Body of pancreas (tissue), 4 donors: ENCODE measurements around the gene CRNKL1. TPM values are rescaled to one million over a fixed set of nuclear protein-coding genes. Genes with fewer than 3 reads are reported as not detected.

ENCODE experiments used
- ATAC-seq: fragments of 150-250 bp; one replicate; pipeline ENCODE4 v1.9.1; 2016
- DNase-seq, 4 donors: peaks; one replicate each; pipeline ENCODE4 v3.0.0-alpha.2; 2019
- H3K27ac ChIP-seq, 4 donors: fragments of 200-600 bp; sonication (generic); 1 replicate in 3 of 4; 2 replicates in 1 of 4; pipeline versions ENCODE4 v1.5.1 to v1.6.1; 2016 to 2019; ENCODE audit warnings: mild to moderate bottlenecking in 1 of 4, mixed read lengths in 1 of 4, moderate library complexity in 1 of 4
- H3K27me3 ChIP-seq, 2 donors: fragments of 200-600 bp; sonication (generic); one replicate each; pipeline ENCODE4 v1.6.0; 2016; ENCODE audit warnings: mild to moderate bottlenecking in 1 of 2
- H3K36me3 ChIP-seq, 2 donors: fragments of 200-600 bp; sonication (generic); replicated peaks in 1 of 2; 2 replicates each; pipeline ENCODE4 v1.5.1; 2016; ENCODE audit warnings: low read depth in 2 of 2; ENCODE audit not compliant: insufficient read depth in 1 of 2
- H3K4me1 ChIP-seq: fragments of 200-600 bp; sonication (generic); one replicate; pipeline ENCODE4 v1.6.0; 2016
- H3K4me3 ChIP-seq, 2 donors: fragments of 200-600 bp; sonication (generic); 1 replicate in 1 of 2; 2 replicates in 1 of 2; pipeline ENCODE4 v1.5.1; 2016 to 2019
- H3K9me3 ChIP-seq, 3 donors: fragments of 200-600 bp; sonication (generic); 1 replicate in 2 of 3; 2 replicates in 1 of 3; pipeline ENCODE4 v1.5.1; 2016
- POLR2A ChIP-seq, 3 donors: fragments of 450-650 bp; IDR thresholded peaks; one replicate each; pipeline ENCODE4 v1.6.1; 2016; ENCODE audit warnings: antibody characterized with exemption in 3 of 3, mild to moderate bottlenecking in 2 of 3
- WGBS, 2 donors: methylation state at CpG; one replicate each; pipeline ENCODE4 v1.1.5; 2017; 5-methylcytosine and 5-hydroxymethylcytosine counted together
- intact Hi-C: fragments of 100-400 bp; cut with DNase I; formaldehyde crosslinking; loops from one replicate; pipeline ENCODE4 v1.15.1; 2023
- total RNA-seq, 2 donors: library from RNA; depleted of rRNA; stranded (reverse); fragments of >200 nt; gene quantifications; one replicate each; pipeline ENCODE4 v1.1.0, GENCODE V29; 2016
- TF ChIP-seq, protein P1 (sequence below), 7 experiments: fragments of 450-650 bp in 4 of 7; fragments of 200-600 bp in 3 of 7; sonication (generic) in 3 of 7; IDR thresholded peaks; one replicate each; pipeline ENCODE4 v1.5.1; 2016 to 2019; ENCODE audit warnings: antibody characterized with exemption in 7 of 7

The CRNKL1 gene
- total RNA-seq, 2 donors from 2014 or later = 12.5 to 28.3 TPM

DNA sequence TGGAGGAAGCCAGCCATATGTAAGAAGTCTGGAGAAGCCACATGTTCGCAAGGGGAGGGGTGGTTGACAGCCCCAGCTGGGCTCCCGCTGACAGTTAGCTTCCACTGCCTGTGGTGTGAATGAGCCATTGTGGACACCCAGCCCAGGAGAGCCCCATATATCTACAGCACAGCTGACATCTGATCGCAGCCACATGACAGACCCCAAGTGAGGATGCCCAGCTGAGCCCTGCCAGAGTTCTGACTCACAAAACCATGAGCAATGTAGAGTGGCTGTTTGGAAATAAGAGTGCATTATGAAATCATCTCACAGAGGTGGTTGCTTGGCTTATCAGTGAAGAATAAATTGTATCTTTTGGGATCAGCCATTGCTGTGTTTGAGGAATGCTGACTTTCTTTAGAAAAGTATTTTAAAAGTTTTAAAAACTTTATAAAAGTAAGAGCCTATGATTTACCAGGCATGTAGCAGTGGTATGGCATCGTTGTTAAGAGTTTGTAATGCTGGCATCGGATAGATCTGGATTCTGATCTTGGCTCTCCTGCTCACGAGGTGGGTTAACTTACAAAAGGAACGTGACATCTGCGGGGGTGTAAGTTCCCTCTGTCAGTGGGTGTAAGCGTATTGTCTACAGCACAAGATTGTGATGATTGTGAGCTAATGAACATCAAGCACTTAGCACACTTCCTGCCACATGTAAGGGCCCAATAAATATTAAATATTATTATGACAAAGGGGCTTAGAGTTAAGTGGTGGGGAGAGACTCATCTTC lies 24.2 kb upstream of the CRNKL1 start:
- Histone ChIP-seq H3K4me3 (no peak overlapping the region), H3K36me3 (no peaks in the 10 kb centered on the region), H3K27me3 (no peaks in the 10 kb centered on the region), H3K9me3 (no peaks in the 10 kb centered on the region), H3K27ac (no peak overlapping the region), H3K4me1 (no peaks in the 10 kb centered on the region)
- ATAC-seq (no peak), DNase-seq (no peak)
- 69 to 73% methylated on average over 9 of the region's 9 CpGs for WGBS, 2 donors
- TF ChIP-seq, protein P1, sequence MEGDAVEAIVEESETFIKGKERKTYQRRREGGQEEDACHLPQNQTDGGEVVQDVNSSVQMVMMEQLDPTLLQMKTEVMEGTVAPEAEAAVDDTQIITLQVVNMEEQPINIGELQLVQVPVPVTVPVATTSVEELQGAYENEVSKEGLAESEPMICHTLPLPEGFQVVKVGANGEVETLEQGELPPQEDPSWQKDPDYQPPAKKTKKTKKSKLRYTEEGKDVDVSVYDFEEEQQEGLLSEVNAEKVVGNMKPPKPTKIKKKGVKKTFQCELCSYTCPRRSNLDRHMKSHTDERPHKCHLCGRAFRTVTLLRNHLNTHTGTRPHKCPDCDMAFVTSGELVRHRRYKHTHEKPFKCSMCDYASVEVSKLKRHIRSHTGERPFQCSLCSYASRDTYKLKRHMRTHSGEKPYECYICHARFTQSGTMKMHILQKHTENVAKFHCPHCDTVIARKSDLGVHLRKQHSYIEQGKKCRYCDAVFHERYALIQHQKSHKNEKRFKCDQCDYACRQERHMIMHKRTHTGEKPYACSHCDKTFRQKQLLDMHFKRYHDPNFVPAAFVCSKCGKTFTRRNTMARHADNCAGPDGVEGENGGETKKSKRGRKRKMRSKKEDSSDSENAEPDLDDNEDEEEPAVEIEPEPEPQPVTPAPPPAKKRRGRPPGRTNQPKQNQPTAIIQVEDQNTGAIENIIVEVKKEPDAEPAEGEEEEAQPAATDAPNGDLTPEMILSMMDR (IDR thresholded peaks at IDR 0.05) = no peak
- no peak for TF ChIP-seq POLR2A (IDR thresholded peaks at IDR 0.05)
- intact Hi-C loops = no loop called here

DNA sequence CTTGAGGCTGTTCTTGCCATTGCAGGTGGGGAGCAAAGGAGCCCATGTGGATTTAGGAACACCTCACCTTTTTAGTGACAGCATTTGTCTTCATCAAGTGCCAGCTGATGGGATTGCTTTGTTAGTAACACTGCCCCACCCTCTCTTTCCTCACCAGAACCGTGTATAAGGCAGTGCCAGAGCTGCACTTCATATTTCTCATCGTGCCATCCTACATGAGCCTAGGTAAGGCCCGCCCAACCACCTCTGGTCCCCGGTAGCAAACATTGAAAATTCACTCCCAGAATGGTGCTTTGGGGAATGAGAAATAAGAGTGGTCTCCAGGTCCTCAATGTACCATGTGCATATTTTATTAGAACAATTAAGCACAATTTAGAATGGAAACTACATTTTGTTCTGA lies 22.8 kb upstream of the CRNKL1 start:
- no peak for DNase-seq
- 72 to 77% methylated on average over 4 of the region's 4 CpGs for WGBS, 2 donors
- TF ChIP-seq, protein P1 (IDR thresholded peaks at IDR 0.05) = no peak
- TF ChIP-seq POLR2A (IDR thresholded peaks at IDR 0.05) = no peak
- no peaks in the 10 kb centered on the region for H3K36me3 ChIP-seq
- H3K4me3 ChIP-seq = no peak overlapping the region
- ATAC-seq = no peak
- no peaks in the 10 kb centered on the region for H3K9me3 ChIP-seq
- intact Hi-C loops = no loop called here
- H3K27ac ChIP-seq = no peak overlapping the region
- H3K4me1 ChIP-seq = no peaks in the 10 kb centered on the region
- no peaks in the 10 kb centered on the region for H3K27me3 ChIP-seq

DNA sequence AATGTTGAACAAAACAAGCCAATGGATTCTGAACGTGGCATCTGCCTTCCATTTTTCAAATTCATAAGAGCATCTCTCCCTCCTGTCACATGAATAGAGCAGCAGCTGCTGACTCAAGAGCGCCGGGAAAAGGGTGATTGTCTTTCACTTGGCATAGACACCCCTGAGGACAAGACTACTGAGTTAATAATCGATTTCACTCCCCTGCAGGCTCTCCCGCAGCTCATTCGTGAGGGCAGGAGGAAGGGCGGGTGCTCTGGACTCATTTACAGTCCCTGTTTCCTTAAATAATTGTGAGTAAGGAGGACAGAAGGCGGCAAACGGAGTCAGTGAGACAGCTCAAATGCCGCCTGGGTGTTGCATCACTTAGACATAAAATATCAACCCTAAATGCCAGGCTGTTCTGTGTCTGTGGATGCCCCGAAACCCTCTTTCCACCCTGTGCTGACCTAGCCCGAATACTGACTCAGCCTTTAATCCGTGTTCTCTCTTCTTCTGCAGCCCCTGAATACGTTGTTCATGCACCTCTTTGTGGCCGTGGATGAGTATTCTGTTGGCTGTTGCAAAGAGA lies 21.6 kb upstream of the CRNKL1 start:
- Histone ChIP-seq H3K4me1 (no peaks in the 10 kb centered on the region), H3K36me3 (no peaks in the 10 kb centered on the region), H3K27me3 (no peaks in the 10 kb centered on the region), H3K9me3 (no peaks in the 10 kb centered on the region), H3K27ac (no peak overlapping the region), H3K4me3 (no peak overlapping the region)
- DNase-seq (no peak), ATAC-seq (no peak)
- intact Hi-C loops = no loop called here
- 49 to 66% methylated on average over 15 of the region's 15 CpGs for WGBS, 2 donors
- TF ChIP-seq, protein P1 (IDR thresholded peaks at IDR 0.05) = no peak
- no peak for TF ChIP-seq POLR2A (IDR thresholded peaks at IDR 0.05)

DNA sequence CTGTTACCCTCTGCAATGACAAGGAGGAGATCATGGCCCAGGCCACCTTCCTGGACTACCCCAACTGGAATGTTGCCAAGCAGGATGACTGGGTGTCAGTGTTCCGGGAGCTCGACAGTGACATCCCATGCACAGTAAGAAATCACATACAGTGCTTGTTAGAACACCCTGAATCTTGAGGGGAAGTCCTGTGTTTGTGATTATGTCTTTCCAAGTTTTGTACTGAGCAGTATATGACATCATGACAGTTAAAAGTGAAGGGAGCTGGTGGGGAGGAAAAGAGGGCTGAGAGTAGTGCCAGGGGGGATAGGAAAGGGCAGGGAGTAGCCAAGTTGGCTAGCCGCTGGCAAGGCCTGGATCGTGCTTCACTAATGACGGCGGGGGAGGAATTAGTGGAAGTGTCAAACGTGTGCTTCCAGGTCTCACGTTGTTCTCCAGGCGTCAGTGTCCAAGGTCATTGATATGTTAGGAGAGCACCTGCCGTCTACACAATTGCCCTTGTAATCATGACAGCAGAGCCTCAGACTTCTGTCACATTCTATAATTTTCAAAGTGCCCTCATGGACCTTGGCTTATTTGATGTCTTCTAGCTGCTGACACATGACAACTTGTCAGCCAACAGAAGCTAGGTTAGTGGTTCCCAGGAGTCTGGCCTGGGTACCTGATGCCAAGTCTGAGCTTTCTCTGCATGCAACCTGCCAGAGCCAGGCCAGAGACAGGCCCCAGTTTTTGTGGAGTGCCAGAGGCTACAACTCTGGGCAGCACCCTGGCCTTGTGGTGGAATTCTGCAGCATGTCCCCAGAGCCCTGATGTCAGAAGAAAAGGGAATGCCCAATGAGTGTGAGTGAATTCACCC lies 18.8 kb upstream of the CRNKL1 start:
- intact Hi-C loops = no loop called here
- no peaks in the 10 kb centered on the region for H3K36me3 ChIP-seq
- H3K4me3 ChIP-seq = no peak overlapping the region
- no peaks in the 10 kb centered on the region for H3K9me3 ChIP-seq
- no peak for DNase-seq
- no peak for TF ChIP-seq POLR2A (IDR thresholded peaks at IDR 0.05)
- TF ChIP-seq, protein P1 (IDR thresholded peaks at IDR 0.05) = no peak
- no peaks in the 10 kb centered on the region for H3K4me1 ChIP-seq
- no peak for ATAC-seq
- H3K27me3 ChIP-seq = no peaks in the 10 kb centered on the region
- H3K27ac ChIP-seq = no peak overlapping the region
- 36 to 44% methylated on average over 10 of the region's 10 CpGs for WGBS, 2 donors
